Activated gamma-delta T cell treated with anti-CD3 and anti-CD28 coated beads, Interleukin-2, amount 50 U/mL, for 16 hours (primary cell): ENCODE measurements around the gene RHBDF2.
A peak's percentile ranks its signal among the peaks of the same experiment; 100 is the strongest.

Experiments used
- DNase-seq: peaks from one replicate; pipeline ENCODE4 v3.0.0-alpha.2; 2020; ENCODE audit warnings: low read depth

Gene RHBDF2

DNA sequence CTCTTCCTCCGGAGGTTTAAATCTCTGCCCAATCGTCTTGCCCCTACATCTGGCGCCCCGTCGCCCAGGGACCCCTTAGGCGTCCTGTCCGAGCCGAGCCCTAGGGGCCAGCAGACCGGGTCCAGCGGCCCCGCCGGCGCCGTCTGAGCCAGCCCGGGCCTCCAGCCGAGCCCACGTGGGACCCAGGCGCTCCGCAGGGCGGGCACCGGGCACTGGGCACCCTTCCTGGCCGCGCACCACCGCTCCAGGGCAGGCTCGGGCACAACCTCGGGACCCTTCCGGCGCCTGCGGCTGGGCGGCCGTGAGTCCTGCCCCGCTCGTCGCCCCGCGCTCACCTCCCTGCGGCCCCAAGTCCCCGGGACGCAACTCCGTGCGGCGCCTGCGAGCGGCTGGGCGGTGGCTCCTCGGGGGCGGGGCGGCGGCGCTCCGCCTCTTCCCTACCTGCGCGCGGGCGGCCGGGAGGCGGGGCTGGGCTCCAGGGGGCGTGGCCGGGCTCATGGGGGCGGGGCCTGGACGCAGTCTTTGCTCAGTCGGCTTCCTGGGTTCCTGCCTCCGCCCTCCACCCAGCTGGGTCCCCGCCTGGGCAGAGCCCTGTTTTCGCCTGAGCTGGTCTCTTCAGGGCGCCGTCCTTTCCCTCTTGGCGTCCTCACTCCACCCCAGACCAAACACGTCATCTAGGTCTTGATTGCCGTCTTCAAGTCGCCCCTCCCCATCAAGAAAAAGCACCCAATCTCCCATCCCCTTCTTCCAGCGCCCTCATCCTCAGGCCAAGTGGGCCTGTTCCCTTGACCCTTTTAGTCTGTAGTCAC, at the start of gene RHBDF2:
Gene RHBDF2 (minus strand): TSS at position 406 of the 809 bp plus-strand sequence. CDS start 19,899 bp downstream, outside the sequence.
- DNase-seq, result peak; percentile 95

DNA sequence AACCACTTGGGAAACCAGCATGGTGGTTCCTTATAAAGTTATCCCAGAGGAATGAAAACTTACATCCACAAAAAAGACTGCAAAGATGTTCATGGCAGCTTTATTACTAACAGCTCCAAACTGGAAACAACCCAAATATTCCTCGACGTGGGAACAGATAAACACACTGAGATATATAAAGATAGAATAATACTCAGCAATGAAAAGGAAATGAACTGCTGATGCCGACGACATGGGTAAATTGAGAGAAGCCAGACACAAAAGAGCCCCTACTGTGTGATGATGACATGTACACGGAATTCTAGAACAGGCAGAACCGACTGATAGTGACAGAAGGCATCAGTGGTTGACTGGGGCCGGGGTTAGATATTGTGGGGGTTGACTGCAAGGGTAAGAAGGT, 48.3 kb upstream of the RHBDF2 start:
- DNase-seq, result no peak

DNA sequence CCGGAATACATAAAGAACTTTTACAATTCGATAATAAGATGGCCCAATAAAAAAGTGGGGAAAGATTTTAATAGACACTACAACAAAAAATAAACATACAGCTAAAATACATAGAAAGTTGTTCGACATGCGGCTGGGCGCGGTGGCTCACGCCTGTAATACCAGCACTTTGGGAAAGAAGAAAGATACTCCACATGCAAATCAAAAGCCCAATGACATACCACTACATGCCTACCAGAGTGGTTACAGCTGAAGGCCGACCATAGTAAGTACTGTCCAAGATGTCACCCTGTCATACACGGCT, 47.9 kb upstream of the RHBDF2 start:
- no peak for DNase-seq

DNA sequence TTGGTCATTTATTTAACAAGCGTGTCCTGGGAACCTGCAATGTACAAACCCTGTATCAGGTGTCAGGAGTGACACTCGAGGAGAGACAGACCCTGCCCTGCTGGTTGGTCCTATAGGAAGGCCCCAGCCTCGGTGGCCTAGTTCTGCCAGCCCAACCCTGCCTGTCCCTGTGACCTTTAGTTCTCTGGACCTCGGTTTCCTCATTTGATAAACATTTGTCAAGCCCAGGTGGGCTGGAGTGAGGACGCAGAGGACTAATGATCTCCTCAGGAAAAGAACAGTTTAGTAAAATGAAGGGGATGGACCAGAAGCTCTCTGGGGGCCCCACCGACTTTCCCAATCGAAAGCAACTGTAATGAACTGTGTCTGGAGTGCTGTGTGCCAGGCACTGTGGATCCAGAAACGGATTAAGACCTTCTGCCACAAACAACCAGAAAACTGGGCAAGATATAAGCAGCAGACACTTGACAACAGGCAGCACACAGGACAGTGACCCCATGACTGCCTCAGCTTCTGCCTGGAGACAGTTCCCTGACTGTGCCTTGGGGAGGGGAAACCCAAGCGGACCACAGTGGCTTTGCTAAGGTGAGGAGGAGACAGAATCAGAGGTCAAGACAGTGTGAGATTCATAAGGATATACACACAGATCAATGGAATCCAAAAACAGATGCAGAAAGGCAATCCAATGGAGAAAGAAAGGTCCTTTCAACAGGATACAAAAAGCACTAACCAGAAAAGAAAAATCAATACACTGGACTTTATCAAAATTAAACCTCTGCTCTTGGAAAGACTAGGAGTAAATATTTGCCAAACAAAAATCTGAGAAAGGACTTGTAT, 47.4 kb upstream of the RHBDF2 start:
- DNase-seq, result no peak

DNA sequence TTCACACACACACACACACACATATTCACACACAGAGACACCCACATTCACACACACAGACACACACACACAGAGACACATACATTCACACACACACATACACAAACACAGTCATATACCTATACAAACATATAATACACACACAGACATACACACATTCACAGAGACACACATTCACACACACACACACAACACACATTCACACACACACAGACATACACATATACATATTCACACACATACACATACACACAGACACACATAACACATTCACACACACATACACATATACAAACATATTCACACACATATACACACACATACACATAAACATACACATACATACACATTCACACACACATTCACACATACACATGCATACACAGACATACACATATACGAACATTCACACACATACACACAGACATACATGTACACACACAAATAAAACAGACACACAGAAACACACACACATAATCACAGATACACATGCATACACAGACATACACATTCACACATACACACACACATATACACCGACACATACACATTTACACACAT, 46.5 kb upstream of the RHBDF2 start:
- DNase-seq, result no peak

DNA sequence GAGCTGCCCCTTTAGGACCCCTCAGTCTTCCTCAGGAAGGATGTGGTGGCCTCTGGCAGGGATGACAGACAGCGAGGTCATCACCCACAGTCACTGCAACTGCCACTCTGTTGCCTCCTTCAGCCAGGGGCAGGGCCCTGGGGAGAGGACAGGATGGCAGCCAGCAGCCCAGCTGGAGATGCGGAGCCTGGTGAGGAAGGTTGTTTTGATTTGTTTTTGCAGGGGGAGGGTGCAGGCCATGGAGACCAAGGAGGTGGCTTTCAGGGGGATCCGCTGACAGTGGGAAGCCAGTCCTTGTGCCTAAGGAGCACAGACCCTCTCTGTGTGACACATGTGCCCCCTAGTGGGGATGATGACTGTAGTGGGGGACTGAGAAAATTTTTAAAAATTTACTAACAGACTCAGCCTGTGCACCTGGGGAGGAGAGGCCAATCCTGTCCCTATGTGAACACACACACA, 46.0 kb upstream of the RHBDF2 start:
- DNase-seq, result peak; percentile 49

DNA sequence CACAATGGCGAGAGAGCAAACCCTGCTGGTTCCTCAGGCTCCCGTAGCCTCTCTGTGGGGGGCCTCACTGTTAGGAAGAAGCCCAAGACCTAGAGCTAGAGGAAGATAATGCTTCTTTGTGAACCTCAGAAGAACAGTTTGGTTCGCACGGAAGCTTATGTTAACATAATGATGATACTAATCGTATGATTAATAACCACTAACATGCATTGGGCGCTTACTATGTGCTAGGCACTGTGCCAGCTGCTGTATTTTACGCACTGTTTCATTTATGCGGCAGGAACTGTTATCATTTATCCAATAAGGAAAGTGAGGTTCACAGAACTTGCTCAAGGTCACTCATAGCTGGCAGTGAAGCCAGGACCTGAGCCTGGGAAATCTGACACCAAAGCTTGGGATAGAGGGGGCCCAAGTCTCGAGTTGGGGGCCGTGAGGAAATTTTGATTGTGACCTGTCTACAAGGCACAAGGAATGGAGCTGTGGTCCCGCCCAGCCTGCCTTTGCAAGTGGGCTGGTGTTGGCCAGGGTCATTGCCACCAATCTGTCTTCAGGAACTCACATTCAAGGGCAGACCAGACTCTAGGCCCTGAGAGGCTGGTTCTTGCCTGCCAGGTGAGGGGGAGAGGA, 45.4 kb upstream of the RHBDF2 start:
- DNase-seq, result no peak

DNA sequence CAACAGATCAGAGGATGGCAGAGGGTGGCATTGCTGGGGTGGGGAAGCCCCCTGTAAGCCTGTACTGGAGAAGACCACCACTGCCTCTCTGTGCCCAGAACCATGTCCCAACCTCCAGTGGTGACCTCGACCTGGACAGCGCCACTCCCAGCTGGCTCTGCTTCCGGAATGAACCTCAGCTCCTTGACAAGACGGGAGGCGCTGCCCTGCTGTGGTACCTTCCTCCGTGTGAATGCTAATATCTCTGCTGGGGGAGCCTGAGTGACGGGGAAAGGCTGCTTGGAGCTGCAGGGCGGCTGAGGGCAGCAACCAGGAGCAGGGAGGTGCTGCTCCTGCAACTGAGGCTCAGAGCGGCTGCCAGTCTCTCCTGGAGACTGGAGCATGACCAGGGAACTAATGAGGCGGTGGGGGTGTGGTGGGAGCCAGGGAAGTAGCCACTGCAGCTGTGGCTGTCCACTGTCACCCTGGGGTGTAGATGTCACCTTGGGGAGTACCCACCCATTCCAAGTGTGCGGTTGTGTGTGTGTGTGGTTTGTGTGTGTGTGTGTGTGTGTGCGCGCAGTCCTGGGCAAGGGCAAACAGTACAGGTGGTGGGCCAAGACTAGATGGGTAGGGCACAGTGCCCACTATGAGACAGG, 44.8 kb upstream of the RHBDF2 start:
- DNase-seq, result no peak

DNA sequence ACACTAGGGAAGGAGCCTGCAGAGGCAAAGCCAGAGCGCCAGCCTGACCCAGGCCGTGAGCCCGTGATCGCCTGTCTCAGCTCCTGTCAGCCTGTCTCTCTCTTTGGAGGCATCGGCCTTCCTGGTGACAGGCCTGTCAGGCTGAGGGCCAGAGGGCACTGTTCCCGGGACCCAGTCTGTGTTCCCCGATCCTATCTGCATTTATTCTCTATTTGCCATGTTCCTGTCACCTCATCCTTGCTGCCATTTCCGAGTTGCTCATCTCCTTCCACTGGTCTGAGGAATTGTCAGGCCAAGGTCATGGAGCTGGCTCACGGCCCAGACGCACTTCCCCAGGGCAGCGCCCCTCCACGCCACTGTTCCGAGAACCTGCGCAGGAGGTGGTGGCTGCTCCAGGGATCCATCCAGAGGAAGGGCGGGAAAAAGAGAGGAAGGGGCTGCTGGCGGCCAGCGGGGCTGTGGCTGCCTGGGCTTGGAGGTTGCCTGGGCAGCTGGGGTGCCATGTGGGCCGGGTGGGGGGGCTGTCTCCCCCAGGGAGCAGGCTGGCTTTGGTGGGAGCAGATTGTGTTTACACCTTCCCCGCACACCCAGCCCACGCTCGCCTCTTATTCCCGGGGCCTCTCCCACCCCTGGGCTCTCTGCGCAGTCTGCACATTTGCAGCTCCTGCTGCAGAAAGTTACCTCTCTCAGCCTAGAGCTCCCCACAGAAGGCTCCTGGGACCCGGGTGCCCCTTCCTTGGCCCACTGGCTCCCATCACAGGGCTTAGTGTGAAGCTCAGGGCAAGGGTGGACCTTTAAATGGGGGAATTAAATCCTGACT, 43.5 kb upstream of the RHBDF2 start:
- DNase-seq, result no peak

DNA sequence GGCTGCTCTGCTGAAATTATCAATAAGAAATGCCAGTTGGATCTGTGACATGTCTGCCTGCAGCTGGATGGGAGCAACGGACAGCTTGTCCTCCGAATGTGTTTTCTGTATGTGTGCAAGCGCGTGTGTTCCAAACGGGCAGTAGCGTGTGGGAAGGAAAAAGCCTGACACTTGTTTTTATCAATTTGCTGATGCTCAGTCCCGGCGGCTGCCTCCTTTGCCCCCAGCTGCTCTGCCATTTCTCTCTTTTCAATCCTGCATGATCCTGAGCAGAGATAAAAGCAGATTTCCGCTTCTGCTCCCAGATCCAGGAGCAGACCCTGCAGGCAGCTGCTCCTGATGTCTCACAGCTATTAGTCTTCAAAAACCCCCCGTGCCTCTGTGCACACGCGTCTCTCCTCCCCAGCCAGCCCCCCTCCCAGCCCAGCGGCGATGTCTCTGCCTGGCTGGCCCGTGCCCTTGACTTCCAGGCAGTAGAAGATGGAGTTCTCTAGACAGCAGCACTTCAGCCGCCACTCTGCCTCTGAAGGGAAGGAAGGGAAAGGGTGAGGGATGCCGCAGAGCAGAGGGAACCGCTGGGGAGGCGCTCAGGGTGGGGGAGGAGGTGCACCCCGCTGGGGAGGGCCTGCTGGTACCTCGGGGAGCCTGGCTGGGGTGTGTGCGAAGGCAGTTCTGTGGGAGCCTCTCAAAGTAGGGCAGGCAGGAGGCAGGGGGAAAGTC, 42.8 kb upstream of the RHBDF2 start:
- no peak for DNase-seq

DNA sequence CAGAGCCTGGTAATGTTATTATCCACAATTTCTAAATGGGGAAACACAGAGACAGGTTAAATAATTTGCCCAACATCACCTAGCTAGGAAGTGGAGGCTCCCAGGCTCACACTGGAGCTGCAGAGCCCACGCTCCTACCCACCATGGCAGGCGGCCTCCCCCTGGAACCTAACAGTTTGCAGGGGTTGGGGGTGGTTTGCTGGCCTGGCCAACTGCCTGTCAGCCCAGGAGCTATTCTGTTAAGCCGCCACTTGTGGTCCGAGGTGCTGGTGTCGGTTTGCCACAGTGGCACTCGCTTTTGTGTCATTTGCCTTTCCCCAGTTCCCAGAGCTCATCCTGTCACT, 42.2 kb upstream of the RHBDF2 start:
- DNase-seq, result no peak

DNA sequence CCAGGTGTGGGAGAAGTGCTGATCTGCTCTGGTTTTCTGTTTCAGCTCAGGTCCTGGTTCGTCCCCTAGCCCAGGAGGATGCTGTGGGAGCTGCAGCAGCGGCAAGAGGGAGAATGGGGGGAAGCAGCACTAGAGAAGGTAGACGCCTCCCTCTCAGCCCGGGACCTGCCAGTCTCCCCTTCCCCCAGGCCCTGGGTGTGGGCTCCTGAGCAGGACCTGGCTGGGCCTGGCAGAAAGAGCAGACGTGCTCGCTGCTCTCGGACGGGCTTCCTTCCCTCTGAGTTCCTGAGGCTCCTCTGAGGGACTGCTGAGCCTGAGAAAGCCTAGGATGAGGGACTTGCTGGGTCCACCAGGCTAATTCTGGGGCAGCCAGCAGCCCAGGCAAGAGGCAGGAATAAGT, 41.8 kb upstream of the RHBDF2 start:
- DNase-seq, result no peak

DNA sequence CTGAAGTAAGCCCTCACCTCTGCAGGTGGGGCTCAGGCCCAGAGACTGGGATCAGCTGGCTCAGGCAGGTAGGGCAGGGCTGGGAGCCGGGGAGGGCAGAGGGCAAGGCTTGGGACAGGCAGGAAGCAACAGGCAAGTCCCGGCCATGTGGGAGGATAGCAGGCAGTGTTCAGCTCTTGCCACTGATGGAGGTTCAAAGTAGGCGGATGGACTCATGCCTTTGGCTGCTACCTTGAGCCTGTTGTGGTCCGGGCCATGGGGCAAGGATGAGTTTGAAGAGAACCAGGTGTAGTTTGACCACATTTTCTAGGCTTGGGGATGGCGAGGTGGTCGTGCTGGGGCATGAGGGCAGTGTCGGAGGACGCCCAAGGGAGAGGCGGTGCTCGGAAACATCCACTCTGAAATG, 41.3 kb upstream of the RHBDF2 start:
- DNase-seq, result no peak

DNA sequence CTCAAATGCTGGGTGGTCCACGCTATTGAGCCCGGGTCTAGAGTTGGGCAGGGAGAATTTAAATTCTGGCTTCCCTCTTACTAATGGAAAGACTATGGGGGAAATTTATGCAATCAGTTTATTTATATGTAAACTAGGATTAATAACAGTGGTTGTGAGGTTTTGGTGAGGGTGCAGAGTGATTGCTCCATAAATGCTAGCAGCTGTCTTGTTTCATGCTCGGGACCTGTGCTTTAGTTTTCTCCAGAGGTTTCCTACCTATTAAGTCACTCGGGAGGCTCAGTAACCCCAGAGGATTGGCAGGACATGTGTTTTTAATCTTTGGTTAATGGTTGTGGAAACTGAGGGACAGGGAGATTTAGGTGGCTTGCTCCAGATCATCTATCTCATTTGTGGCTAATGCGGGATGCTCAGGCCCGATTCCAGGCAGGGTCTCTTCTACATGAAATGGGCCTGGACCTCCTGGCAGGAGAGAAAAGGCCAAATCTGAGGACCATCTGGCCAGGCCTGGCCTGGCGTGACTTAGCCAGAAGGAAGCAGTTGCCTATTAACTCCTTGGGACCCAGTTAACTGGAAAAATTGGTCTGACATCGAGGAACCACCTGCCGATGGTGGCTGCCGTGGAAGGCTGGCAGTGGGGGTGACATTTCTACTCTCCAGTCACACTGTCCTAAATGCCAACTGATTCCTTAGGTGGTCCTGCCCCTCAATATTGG, 40.7 kb upstream of the RHBDF2 start:
- DNase-seq, result no peak

DNA sequence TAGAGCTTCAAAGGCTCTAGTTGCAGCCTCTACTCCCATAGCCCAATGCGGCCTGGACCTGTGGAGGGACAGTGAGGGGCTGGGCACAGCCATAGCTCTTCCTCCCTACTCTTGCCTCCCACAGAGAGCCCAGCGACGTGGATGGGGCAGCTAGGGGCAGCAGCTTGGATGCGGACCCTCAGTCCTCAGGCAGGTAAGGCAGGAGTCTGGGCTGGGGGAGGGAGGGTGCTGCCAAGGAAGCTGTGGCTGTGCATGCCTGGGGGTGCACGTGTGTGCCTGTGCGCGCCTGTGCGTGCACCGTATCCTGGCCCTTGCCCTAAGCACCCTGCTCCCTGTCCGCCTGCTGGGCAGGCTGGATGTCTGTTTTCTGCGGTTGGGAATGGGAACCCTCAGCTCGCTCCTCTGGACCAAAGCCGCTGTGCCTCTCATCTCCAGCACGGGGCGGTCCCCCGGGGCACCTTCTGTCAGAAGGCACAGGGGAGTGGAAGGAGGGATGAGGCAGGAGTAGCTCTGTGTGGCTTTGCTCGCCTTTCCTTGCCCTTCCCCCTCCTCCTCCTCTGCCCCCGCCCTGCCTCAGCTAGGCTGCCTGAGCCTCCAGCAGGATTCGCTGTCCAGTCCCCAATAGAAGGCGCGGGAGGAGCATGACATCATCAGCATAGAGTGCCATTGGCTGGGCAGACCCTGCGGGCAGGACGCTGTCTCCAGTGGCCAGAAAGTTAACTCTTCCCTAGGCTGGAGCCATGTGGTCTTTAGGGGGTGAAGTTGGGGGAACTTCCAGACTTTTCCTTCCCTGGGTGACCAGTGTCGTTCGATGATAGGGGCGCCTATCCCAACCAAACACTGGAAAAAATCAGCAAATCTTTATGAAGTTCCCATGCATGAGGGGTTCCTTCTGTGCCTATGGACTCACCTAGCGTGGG, 39.4 kb upstream of the RHBDF2 start:
- DNase-seq, result no peak

DNA sequence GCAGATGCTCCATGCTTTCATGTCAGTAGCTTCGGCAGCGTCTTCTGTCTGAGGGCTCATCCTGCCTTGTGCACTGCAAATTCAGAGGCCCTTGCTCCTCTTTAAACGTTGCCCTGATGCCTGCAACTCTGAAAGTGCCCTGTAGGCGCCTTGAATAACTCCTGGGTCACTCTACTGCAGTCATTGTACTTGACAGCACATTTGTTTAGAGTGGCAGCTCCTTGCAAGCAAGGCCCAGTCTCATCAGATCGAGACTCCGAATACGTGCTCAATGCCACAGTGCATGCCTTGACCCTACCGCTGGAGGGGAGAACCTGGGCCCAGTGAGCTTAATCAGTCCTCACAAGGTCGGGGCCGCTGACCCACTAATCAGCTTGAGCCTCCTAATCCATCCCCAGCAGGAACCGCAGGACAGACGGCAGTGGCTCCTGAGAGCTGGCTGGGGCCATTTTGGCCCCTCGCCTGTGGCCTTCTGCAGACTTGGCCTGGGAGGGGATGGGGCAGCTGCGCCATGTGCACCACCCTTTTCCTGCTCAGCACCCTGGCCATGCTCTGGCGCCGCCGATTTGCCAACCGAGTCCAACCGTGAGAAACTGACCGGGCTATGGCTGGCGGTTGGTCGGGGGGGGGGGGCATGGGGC, 38.5 kb upstream of the RHBDF2 start, which contains the start of gene PRCD:
Gene PRCD (plus strand): TSS at position 414 of the 641 bp plus-strand sequence. CDS start 98 bp downstream, at position 512.
- DNase-seq, result no peak

DNA sequence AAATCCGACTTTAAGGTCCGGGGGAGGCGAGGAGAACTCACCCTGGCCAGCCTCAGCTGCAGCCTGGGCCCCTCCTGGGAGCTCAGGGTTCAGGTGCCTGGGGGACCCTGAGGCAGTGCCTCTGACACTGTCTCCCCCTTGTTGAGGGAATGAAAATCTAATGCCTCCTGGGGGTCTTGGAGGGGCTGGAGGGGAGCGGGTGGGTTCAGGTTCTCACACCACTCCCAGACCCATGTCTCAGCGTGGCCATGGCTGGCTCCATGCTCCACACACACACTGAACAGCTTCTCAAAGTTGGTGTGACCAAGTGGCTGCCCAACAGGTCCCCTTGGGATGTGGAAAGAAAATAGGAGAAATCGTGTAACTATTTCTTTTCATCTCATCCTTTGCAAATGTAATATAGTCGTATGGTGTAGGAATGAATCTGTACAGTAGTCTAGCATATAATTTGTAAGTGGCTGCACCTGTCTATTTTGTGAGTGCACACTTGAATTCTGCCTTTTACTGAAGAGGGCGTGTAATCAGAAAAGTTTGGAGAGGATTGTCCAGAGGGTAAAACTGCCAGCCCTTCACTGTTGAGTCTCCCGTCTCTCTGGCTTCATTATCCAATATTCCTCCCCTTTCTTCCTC, 37.8 kb upstream of the RHBDF2 start:
- no peak for DNase-seq
